SK-N-SH (cell line): ENCODE measurements around the gene ASIP. TPM values are rescaled to one million over a fixed set of nuclear protein-coding genes. Genes with fewer than 3 reads are reported as not detected.

Source experiments
- CTCF ChIA-PET: fragments of 300-600, 350-600 bp; formaldehyde crosslinking; extraction: SDS; loops from one replicate; lab custom pipeline; 2021; lab: Yijun Ruan, JAX
- POLR2A ChIA-PET: fragments of 350-600 bp; sonication (Branson Sonifier 250); formaldehyde crosslinking; extraction: SDS; loops from one replicate; lab custom pipeline; 2020; ENCODE audit warnings: antibody characterized with exemption, inconsistent platforms; lab: Yijun Ruan, JAX
- DNase-seq: peaks from one replicate; pipeline ENCODE4 v3.0.0; 2012
- H2AFZ ChIP-seq: fragments of 200-600 bp; sonication (generic); 2 replicates; pipeline ENCODE4 v1.8.1; 2016; ENCODE audit warnings: antibody characterized with exemption, mild to moderate bottlenecking, low read depth
- H3F3A ChIP-seq: fragments of 200-600 bp; sonication (generic); replicated peaks from 2 replicates; pipeline ENCODE3; 2016; ENCODE audit warnings: antibody characterized with exemption, mild to moderate bottlenecking; ENCODE audit not compliant: insufficient read depth
- H3K27ac ChIP-seq, 2 experiments: fragments of 200-500 bp in 1 of 2; fragments of 200-600 bp in 1 of 2; sonication (Bioruptor generic) in 1 of 2; sonication (generic), shearing (Covaris generic) in 1 of 2; 2 replicates each; pipeline versions ENCODE4 v1.5.1 to v1.6.1; 2014 to 2016; ENCODE audit warnings: low read depth in 2 of 2, inconsistent platforms in 1 of 2, low read length in 1 of 2, mild to moderate bottlenecking in 1 of 2, mixed read lengths in 1 of 2
- H3K27me3 ChIP-seq: fragments of 200-600 bp; sonication (generic), shearing (Covaris generic); 2 replicates; pipeline ENCODE4 v1.6.1; 2016; ENCODE audit warnings: mixed run types; ENCODE audit not compliant: insufficient read depth
- H3K36me3 ChIP-seq, 2 experiments: fragments of 200-500 bp in 1 of 2; fragments of 200-600 bp in 1 of 2; sonication (Bioruptor generic) in 1 of 2; sonication (generic) in 1 of 2; replicated peaks in 1 of 2; 2 replicates each; pipeline versions ENCODE3 to v1.5.1; 2014 to 2016; ENCODE audit warnings: low read length in 1 of 2, mild to moderate bottlenecking in 1 of 2; ENCODE audit not compliant: insufficient read depth in 2 of 2, control insufficient read depth in 1 of 2
- H3K4me1 ChIP-seq, 2 experiments: fragments of 200-500 bp in 1 of 2; fragments of 200-600 bp in 1 of 2; sonication (Bioruptor generic) in 1 of 2; sonication (generic), shearing (Covaris generic) in 1 of 2; 2 replicates each; pipeline versions ENCODE4 v1.5.1 to v1.6.1; 2014 to 2016; ENCODE audit warnings: low read depth in 1 of 2, low read length in 1 of 2, mixed run types in 1 of 2; ENCODE audit not compliant: insufficient read depth in 2 of 2, control insufficient read depth in 1 of 2
- H3K4me2 ChIP-seq: fragments of 200-600 bp; sonication (generic), shearing (Covaris generic); 2 replicates; pipeline ENCODE4 v1.6.1; 2017; ENCODE audit warnings: mixed run types
- H3K4me3 ChIP-seq, 2 experiments: fragments of 200-500 bp in 1 of 2; fragments of 200-600 bp in 1 of 2; sonication (Bioruptor generic) in 1 of 2; sonication (generic), shearing (Covaris generic) in 1 of 2; 2 replicates each; pipeline versions ENCODE4 v1.5.1 to v1.8.1; 2014 to 2016; ENCODE audit warnings: low read depth in 2 of 2, inconsistent platforms in 1 of 2, low read length in 1 of 2, mild to moderate bottlenecking in 1 of 2, mixed read lengths in 1 of 2, moderate library complexity in 1 of 2
- H3K79me2 ChIP-seq: fragments of 200-600 bp; sonication (generic); 2 replicates; pipeline ENCODE4 v1.8.1; 2017; ENCODE audit warnings: mild to moderate bottlenecking; ENCODE audit not compliant: insufficient read depth
- H3K9ac ChIP-seq: fragments of 200-600 bp; sonication (generic); 2 replicates; pipeline ENCODE4 v1.6.1; 2017; ENCODE audit warnings: mixed run types
- H3K9me2 ChIP-seq: fragments of 200-600 bp; sonication (generic); 2 replicates; pipeline ENCODE4 v1.6.1; 2017; ENCODE audit warnings: mixed run types
- H3K9me3 ChIP-seq: fragments of 200-600 bp; sonication (generic); 2 replicates; pipeline ENCODE4 v1.6.1; 2017; ENCODE audit warnings: mixed run types, mild to moderate bottlenecking, moderate library complexity
- H4K20me1 ChIP-seq: fragments of 200-600 bp; sonication (generic); 2 replicates; pipeline ENCODE4 v1.6.1; 2017; ENCODE audit warnings: mild to moderate bottlenecking, mixed run types; ENCODE audit not compliant: insufficient read depth
- EP300 ChIP-seq, 2 experiments: IDR thresholded peaks; 2 replicates each; pipeline versions ENCODE4 v1.4.0 to v1.6.1; 2012; ENCODE audit warnings: borderline replicate concordance in 1 of 2, low read depth in 1 of 2, low read length in 1 of 2
- FOXJ3 ChIP-seq: sonication (generic); formaldehyde crosslinking; IDR thresholded peaks from 2 replicates; pipeline ENCODE4 v1.5.1; 2020; ENCODE audit warnings: mild to moderate bottlenecking, missing genetic modification reagents
- GABPA ChIP-seq: IDR thresholded peaks from 2 replicates; pipeline ENCODE4 v1.4.0; 2012; ENCODE audit warnings: low read depth, mild to moderate bottlenecking
- MAX ChIP-seq: IDR thresholded peaks from 2 replicates; pipeline ENCODE4 v1.4.0; 2012; ENCODE audit warnings: low read depth
- NRF1 ChIP-seq: IDR thresholded peaks from 2 replicates; pipeline ENCODE4 v1.6.1; 2012; ENCODE audit warnings: low read depth, mild to moderate bottlenecking, low read length
- RXRA ChIP-seq: IDR thresholded peaks from 2 replicates; pipeline ENCODE4 v1.4.0; 2012; ENCODE audit warnings: low read depth, mild to moderate bottlenecking, borderline replicate concordance
- SMC3 ChIP-seq: IDR thresholded peaks from 2 replicates; pipeline ENCODE4 v1.6.1; 2012; ENCODE audit warnings: low read depth, low read length, improper control_type of control experiment
- WGBS: methylation state at CpG from one replicate; pipeline ENCODE4 v1.1.6; 2017; ENCODE audit warnings: low lambda C conversion rate; 5-methylcytosine and 5-hydroxymethylcytosine counted together
- polyA plus RNA-seq, 3 experiments: library from polyadenylated mRNA; depleted of rRNA; stranded (reverse); fragments of >200 nt; gene quantifications; 2 replicates each; pipeline ENCODE4 v1.2.3, GENCODE V29; 2012

ASIP gene
- polyA plus RNA-seq, 1 of the 3 experiments (the other 2 are of a cell fraction): 0.15 TPM

GRCh38 chr20:34242879-34243278 lies 1.7 kb downstream of the ASIP start:
- TF ChIP-seq GABPA (no peak), EP300 (IDR thresholded peaks at IDR 0.05; ENCODE audit: borderline replicate concordance in 1 of 2, low read depth in 1 of 2, low read length in 1 of 2) (no peak), FOXJ3 (CRISPR knock-in tag) (no peak), MAX (no peak), NRF1 (no peak)
- CTCF ChIA-PET: interaction anchor here (0.7 kb wide), 1 partner anchor 300 kb away, joined by 3 read pairs; no protein-coding TSS in a partner anchor
- H3K9ac ChIP-seq: no peak overlapping the region

GRCh38 chr20:34243377-34243776 lies 2.2 kb downstream of the ASIP start:
- Histone ChIP-seq H3K4me3 (no peak overlapping the region), H2AFZ (no peak overlapping the region), H3K9ac (no peak overlapping the region), H3K9me2 (no peaks in the 10 kb centered on the region), H3F3A (peaks cover 2% of the 10 kb centered on the region), H3K36me3 (no peaks in the 10 kb centered on the region), H3K9me3 (peaks cover 4% of the 10 kb centered on the region; the same call in 1 of the 2 replicates), H3K4me1 (peaks cover 0 to 5% of the 10 kb centered on the region in 2 experiments; a peak in 1 of 4 replicates), H3K27ac (no peak overlapping the region), H3K4me2 (no peak overlapping the region), H4K20me1 (no peaks in the 10 kb centered on the region), H3K27me3 (no peaks in the 10 kb centered on the region), H3K79me2 (no peaks in the 10 kb centered on the region)
- CTCF ChIA-PET: no interaction called here
- TF ChIP-seq RXRA (no peak), SMC3 (no peak)
- DNase-seq: no peak
- WGBS: 81% methylated on average over 3 of the region's 3 CpGs
- POLR2A ChIA-PET: no interaction called here

More at GRCh38 chr20:34242879-34243278, 1.7 kb downstream of the ASIP start:
- H3K4me2 ChIP-seq: no peak overlapping the region
- peaks cover 2% of the 10 kb centered on the region for H3F3A ChIP-seq
- H3K79me2 ChIP-seq: no peaks in the 10 kb centered on the region
- H3K9me3 ChIP-seq: peaks cover 9% of the 10 kb centered on the region; the same call in 1 of the 2 replicates
- no peak overlapping the region for H2AFZ ChIP-seq
- H3K27me3 ChIP-seq: no peaks in the 10 kb centered on the region
- H3K4me3 ChIP-seq: no peak overlapping the region
- POLR2A ChIA-PET: no interaction called here
- no peak for DNase-seq
- H3K4me1 ChIP-seq: peaks cover 0 to 5% of the 10 kb centered on the region in 2 experiments; a peak in 1 of 4 replicates
- H3K36me3 ChIP-seq: no peaks in the 10 kb centered on the region
- H4K20me1 ChIP-seq: no peaks in the 10 kb centered on the region
- WGBS: 53% methylated on average over 1 of the region's 1 CpG
- no peak overlapping the region for H3K27ac ChIP-seq
- no peaks in the 10 kb centered on the region for H3K9me2 ChIP-seq

- Histone ChIP-seq H4K20me1 (no peaks in the 10 kb centered on the region), H3K4me3 (no peak overlapping the region), H3K4me1 (peaks cover 0 to 5% of the 10 kb centered on the region in 2 experiments; a peak in 1 of 4 replicates), H3K9me3 (no peaks in the 10 kb centered on the region), H3F3A (peaks cover 2% of the 10 kb centered on the region), H3K4me2 (no peak overlapping the region), H3K36me3 (no peaks in the 10 kb centered on the region), H3K9me2 (no peaks in the 10 kb centered on the region), H3K27ac (no peak overlapping the region), H3K9ac (no peak overlapping the region), H3K27me3 (no peaks in the 10 kb centered on the region), H2AFZ (no peak overlapping the region), H3K79me2 (no peaks in the 10 kb centered on the region)
- ChIA-PET POLR2A (no interaction called here), CTCF (interaction anchor here (0.8 to 1.8 kb wide), 3 partner anchors 9 to 67 kb away, joined by 3 to 5 read pairs (median 4); no protein-coding TSS in a partner anchor)
- 79% methylated on average over 2 of the region's 2 CpGs for WGBS
- DNase-seq: no peak
- TF ChIP-seq SMC3: no peak
Observed at GRCh38 chr20:34246126-34246626, 5.0 kb downstream of the ASIP start.
